ENCODE results near the gene TOR1AIP2. TPM values are rescaled to one million over a fixed set of nuclear protein-coding genes. Genes with fewer than 3 reads are reported as not detected.

The TOR1AIP2 gene
- total RNA-seq, 4 donors from 2014 or later = 45.4 to 314 (median 218) TPM

- H3K4me3 ChIP-seq = no peak overlapping the region
- no peaks in the 10 kb centered on the region for H3K9me3 ChIP-seq
- no peak for TF ChIP-seq POLR2A (IDR thresholded peaks at IDR 0.05)
- TF ChIP-seq, protein P1, sequence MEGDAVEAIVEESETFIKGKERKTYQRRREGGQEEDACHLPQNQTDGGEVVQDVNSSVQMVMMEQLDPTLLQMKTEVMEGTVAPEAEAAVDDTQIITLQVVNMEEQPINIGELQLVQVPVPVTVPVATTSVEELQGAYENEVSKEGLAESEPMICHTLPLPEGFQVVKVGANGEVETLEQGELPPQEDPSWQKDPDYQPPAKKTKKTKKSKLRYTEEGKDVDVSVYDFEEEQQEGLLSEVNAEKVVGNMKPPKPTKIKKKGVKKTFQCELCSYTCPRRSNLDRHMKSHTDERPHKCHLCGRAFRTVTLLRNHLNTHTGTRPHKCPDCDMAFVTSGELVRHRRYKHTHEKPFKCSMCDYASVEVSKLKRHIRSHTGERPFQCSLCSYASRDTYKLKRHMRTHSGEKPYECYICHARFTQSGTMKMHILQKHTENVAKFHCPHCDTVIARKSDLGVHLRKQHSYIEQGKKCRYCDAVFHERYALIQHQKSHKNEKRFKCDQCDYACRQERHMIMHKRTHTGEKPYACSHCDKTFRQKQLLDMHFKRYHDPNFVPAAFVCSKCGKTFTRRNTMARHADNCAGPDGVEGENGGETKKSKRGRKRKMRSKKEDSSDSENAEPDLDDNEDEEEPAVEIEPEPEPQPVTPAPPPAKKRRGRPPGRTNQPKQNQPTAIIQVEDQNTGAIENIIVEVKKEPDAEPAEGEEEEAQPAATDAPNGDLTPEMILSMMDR (IDR thresholded peaks at IDR 0.05) = no peak
- no peak overlapping the region for H3K27ac ChIP-seq
- no peak for DNase-seq
- H3K4me1 ChIP-seq = no peaks in the 10 kb centered on the region
- H3K36me3 ChIP-seq = peaks cover 0 to 15% (median 0%) of the 10 kb centered on the region in 3 donors
- H3K27me3 ChIP-seq = no peaks in the 10 kb centered on the region
These were observed 45.4 kb upstream of the TOR1AIP2 start for GRCh38 chr1:179923029-179923428.

GRCh38 chr1:179921981-179922872, 44.6 kb upstream of the TOR1AIP2 start:
- no peaks in the 10 kb centered on the region for H3K4me1 ChIP-seq
- no peaks in the 10 kb centered on the region for H3K27me3 ChIP-seq
- no peak for TF ChIP-seq POLR2A (IDR thresholded peaks at IDR 0.05)
- TF ChIP-seq, protein P1 (IDR thresholded peaks at IDR 0.05) = no peak
- H3K9me3 ChIP-seq = no peaks in the 10 kb centered on the region
- H3K27ac ChIP-seq = no peak overlapping the region
- no peak for DNase-seq
- peaks cover 0 to 23% (median 0%) of the 10 kb centered on the region in 3 donors for H3K36me3 ChIP-seq
- no peak overlapping the region for H3K4me3 ChIP-seq

- no peak overlapping the region for H3K4me3 ChIP-seq
- no peak overlapping the region for H3K27ac ChIP-seq
- DNase-seq = no peak
- H3K27me3 ChIP-seq = no peaks in the 10 kb centered on the region
- peaks cover 0 to 29% (median 0%) of the 10 kb centered on the region in 3 donors for H3K36me3 ChIP-seq
- no peaks in the 10 kb centered on the region for H3K4me1 ChIP-seq
- H3K9me3 ChIP-seq = no peaks in the 10 kb centered on the region
- TF ChIP-seq POLR2A (IDR thresholded peaks at IDR 0.05) = no peak
- TF ChIP-seq, protein P1 (IDR thresholded peaks at IDR 0.05) = no peak
These were observed 43.9 kb upstream of the TOR1AIP2 start for GRCh38 chr1:179921472-179921871.

GRCh38 chr1:179917601-179918429, 40.2 kb upstream of the TOR1AIP2 start:
- peaks cover 0 to 59% (median 2%) of the 10 kb centered on the region in 3 donors for H3K36me3 ChIP-seq
- TF ChIP-seq, protein P1 (IDR thresholded peaks at IDR 0.05) = no peak
- no peak for TF ChIP-seq POLR2A (IDR thresholded peaks at IDR 0.05)
- no peaks in the 10 kb centered on the region for H3K27me3 ChIP-seq
- H3K9me3 ChIP-seq = no peaks in the 10 kb centered on the region
- H3K27ac ChIP-seq = no peak overlapping the region
- no peaks in the 10 kb centered on the region for H3K4me1 ChIP-seq
- no peak overlapping the region for H3K4me3 ChIP-seq
- no peak for DNase-seq

DNA sequence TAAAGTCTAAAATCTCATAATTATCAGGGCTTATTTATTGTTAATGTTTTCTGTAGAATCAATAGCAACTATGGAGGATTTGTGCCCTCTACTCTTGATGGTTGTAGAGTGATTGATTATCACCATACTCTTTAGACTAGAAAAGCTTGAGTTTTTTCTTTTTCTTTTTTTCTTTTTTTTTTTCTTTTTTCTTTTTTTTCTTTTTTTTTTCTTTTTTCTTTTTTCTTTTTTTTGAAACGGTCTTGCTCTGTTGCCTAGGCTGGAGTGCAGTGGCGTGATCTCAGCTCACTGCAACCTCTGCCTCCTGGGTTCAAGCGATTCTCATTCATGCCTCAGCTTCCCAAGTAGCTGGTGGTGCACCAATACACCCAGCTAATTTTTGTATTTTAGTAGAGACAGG, 34.2 kb upstream of the TOR1AIP2 start:
- Histone ChIP-seq H3K27me3 (no peaks in the 10 kb centered on the region), H3K27ac (no peak overlapping the region), H3K4me3 (no peak overlapping the region), H3K4me1 (no peaks in the 10 kb centered on the region), H3K9me3 (no peaks in the 10 kb centered on the region), H3K36me3 (peaks cover 0 to 71% (median 2%) of the 10 kb centered on the region in 3 donors)
- TF ChIP-seq, protein P1 (IDR thresholded peaks at IDR 0.05) = no peak
- TF ChIP-seq POLR2A (IDR thresholded peaks at IDR 0.05) = no peak
- DNase-seq = no peak
